Measurements from ENCODE around the gene SSR3. TPM values are rescaled to one million over a fixed set of nuclear protein-coding genes. Genes with fewer than 3 reads are reported as not detected.

The SSR3 gene
- total and polyA plus RNA-seq, 2 of the 13 experiments (the other 11 are each of a cell fraction or from before 2014, with no cell fraction given), result 229 to 325 TPM

- no peak for TF ChIP-seq RBFOX2 (IDR thresholded peaks at IDR 0.05; ENCODE audit: low read depth, low read length)
- no peak for TF ChIP-seq SRY (CRISPR knock-in tag; IDR thresholded peaks at IDR 0.05)
- TF ChIP-seq LCORL (IDR thresholded peaks at IDR 0.05), result no peak
- TF ChIP-seq LCORL (CRISPR knock-in tag; IDR thresholded peaks at IDR 0.05), result peak; percentile 40; the same call in 1 of the 2 replicates
- TF ChIP-seq KMT2A (CRISPR knock-in tag; IDR thresholded peaks at IDR 0.05), result no peak
- TF ChIP-seq AHR (CRISPR knock-in tag; IDR thresholded peaks at IDR 0.05), result no peak
- no peak for TF ChIP-seq TOPORS (CRISPR knock-in tag; IDR thresholded peaks at IDR 0.05)
- no peak for TF ChIP-seq STAT5B (CRISPR knock-in tag; IDR thresholded peaks at IDR 0.05)
- peak; percentile 32; the same call in 1 of the 2 replicates for TF ChIP-seq THRA (CRISPR knock-in tag; IDR thresholded peaks at IDR 0.05; ENCODE audit: borderline replicate concordance)
- TF ChIP-seq TBX2 (CRISPR knock-in tag; IDR thresholded peaks at IDR 0.05; ENCODE audit: borderline replicate concordance), result 0 out of 2 replicates have a peak, but pooled peaks have one; percentile 15
- peak; percentile 36; the same call in 1 of the 2 replicates for TF ChIP-seq TCF7 (IDR thresholded peaks at IDR 0.05; ENCODE audit: low read depth)
- no peak for TF ChIP-seq RFXAP (CRISPR knock-in tag; IDR thresholded peaks at IDR 0.05; ENCODE audit: borderline replicate concordance)
- TF ChIP-seq ZNF326 (CRISPR knock-in tag; IDR thresholded peaks at IDR 0.05; ENCODE audit: borderline replicate concordance), result no peak
- peak; percentile 12; the same call in 1 of the 2 replicates for TF ChIP-seq MAFF (IDR thresholded peaks at IDR 0.05; ENCODE audit: low read depth, low read length)
- no peak for TF ChIP-seq NPAS2 (CRISPR knock-in tag; IDR thresholded peaks at IDR 0.05; ENCODE audit: borderline replicate concordance)
- peak in 1 of 2 experiments; percentile 21; a peak in 1 of 4 replicates for TF ChIP-seq EP300 (IDR thresholded peaks at IDR 0.05; ENCODE audit: low read depth in 2 of 2, low read length in 2 of 2)
- TF ChIP-seq EP300 (CRISPR knock-in tag; IDR thresholded peaks at IDR 0.05; ENCODE audit: borderline replicate concordance), result no peak
- no peak for TF ChIP-seq CBX5 (CRISPR knock-in tag; IDR thresholded peaks at IDR 0.05; ENCODE audit: borderline replicate concordance)
- no peak for TF ChIP-seq NFKBIZ (CRISPR knock-in tag; IDR thresholded peaks at IDR 0.05)
- no peak for TF ChIP-seq ZNF264 (CRISPR knock-in tag; IDR thresholded peaks at IDR 0.05)
- no peak for TF ChIP-seq SOX6 (IDR thresholded peaks at IDR 0.05)
- peak; percentile 75 for TF ChIP-seq SOX6 (CRISPR knock-in tag; IDR thresholded peaks at IDR 0.05)
- TF ChIP-seq ZNF138 (CRISPR knock-in tag; IDR thresholded peaks at IDR 0.05; ENCODE audit: low read depth), result no peak
- TF ChIP-seq ZBTB44 (CRISPR knock-in tag; IDR thresholded peaks at IDR 0.05), result no peak
- no peak for TF ChIP-seq ZFAT (CRISPR knock-in tag; conservative IDR thresholded peaks at IDR 0.05)
- TF ChIP-seq HMGXB4 (CRISPR knock-in tag; IDR thresholded peaks at IDR 0.05; ENCODE audit: borderline replicate concordance in 1 of 2, low read depth in 1 of 2), result no peak
- no peak for TF ChIP-seq ZNF564 (CRISPR knock-in tag; IDR thresholded peaks at IDR 0.05)
Measured at GRCh38 chr3:156513619-156514018, 41.3 kb downstream of the SSR3 start (continued).
